K562 (cell line): ENCODE data around the gene SAMD8. TPM values are rescaled to one million over a fixed set of nuclear protein-coding genes. Genes with fewer than 3 reads are reported as not detected.

ENCODE experiments used
- KDM1A ChIP-seq, 2 experiments: fragments of 450-650 bp; IDR thresholded peaks; 2 replicates each; pipeline ENCODE4 v1.6.1; 2016; ENCODE audit warnings: mild to moderate bottlenecking in 2 of 2
- MCM7 ChIP-seq, 2 experiments: fragments of 450-650 bp; IDR thresholded peaks; 2 replicates each; pipeline ENCODE4 v1.6.1; 2016 to 2018
- NFYB ChIP-seq: IDR thresholded peaks from 2 replicates; pipeline ENCODE4 v1.6.1; 2011; ENCODE audit warnings: mild to moderate bottlenecking, moderate library complexity; ENCODE audit not compliant: insufficient read length; ENCODE audit errors: extremely low read depth
- NR2C2 ChIP-seq, 2 experiments: fragments of 200-800 bp in 1 of 2; sonication (Bioruptor generic) in 1 of 2; sonication (generic) in 1 of 2; formaldehyde crosslinking in 1 of 2; IDR thresholded peaks; 2 replicates each; pipeline versions ENCODE4 v1.6.1 to v1.8.0; 2016 to 2022; ENCODE audit warnings: mild to moderate bottlenecking in 1 of 2, missing compliant biosample characterization in 1 of 2, missing genetic modification characterization in 1 of 2, missing genetic modification reagents in 1 of 2
- RHOXF2B ChIP-seq: fragments of 250-450 bp; sonication (Bioruptor Pico); conservative IDR thresholded peaks from 2 replicates; pipeline ENCODE4 v1.5.1; 2021
- RNF2 ChIP-seq: sonication (generic); IDR thresholded peaks from 2 replicates; pipeline ENCODE4 v1.6.1; 2016
- SPI1 ChIP-seq: IDR thresholded peaks from 2 replicates; pipeline ENCODE4 v1.6.1; 2011; ENCODE audit warnings: low read depth, low read length, control low read depth, borderline replicate concordance
- TAF15 ChIP-seq: fragments of 200-400 bp; formaldehyde crosslinking; IDR thresholded peaks from 2 replicates; pipeline ENCODE4 v1.6.1; 2017; ENCODE audit warnings: mild to moderate bottlenecking, low read depth, low read length, moderate library complexity
- U2AF2 ChIP-seq: fragments of 200-400 bp; formaldehyde crosslinking; optimal IDR thresholded peaks from 2 replicates; pipeline ENCODE3; 2017; ENCODE audit warnings: low read depth, mild to moderate bottlenecking, low read length
- XRCC4 ChIP-seq: IDR thresholded peaks from one replicate; pipeline ENCODE4 v1.6.1; 2011; ENCODE audit not compliant: insufficient read depth, insufficient read length; ENCODE audit errors: extremely low read depth
- YY1 ChIP-seq, 3 experiments: IDR thresholded peaks; 2 replicates each; pipeline ENCODE4 v1.6.1; 2011; ENCODE audit warnings: low read length in 2 of 3, mild to moderate bottlenecking in 2 of 3, moderate library complexity in 2 of 3, borderline replicate concordance in 1 of 3, control low read depth in 1 of 3, low read depth in 1 of 3; ENCODE audit not compliant: insufficient read depth in 3 of 3, insufficient replicate concordance in 2 of 3, control insufficient read depth in 1 of 3, insufficient read length in 1 of 3; ENCODE audit errors: extremely low read depth in 1 of 3
- ZNF184 ChIP-seq: sonication (generic); formaldehyde crosslinking; IDR thresholded peaks from 2 replicates; pipeline ENCODE4 v1.5.0; 2020; ENCODE audit warnings: missing genetic modification reagents
- ZNF584 ChIP-seq: fragments of 200-800 bp; sonication (Bioruptor generic); IDR thresholded peaks from 2 replicates; pipeline ENCODE4 v1.6.1; 2016; ENCODE audit warnings: low read depth, mild to moderate bottlenecking, missing genetic modification characterization, missing compliant biosample characterization
- polyA plus RNA-seq, 8 experiments: library from polyadenylated mRNA; depleted of rRNA in 4 of 8; stranded (reverse) in 5 of 8; unstranded in 3 of 8; fragments of >200 nt; fragmentation: Nextera tagmentation in 2 of 8; fragmentation: Illumina TruSeq in 1 of 8; extraction: Ambion mirVana in 2 of 8; extraction: Trizol in 1 of 8; gene quantifications; 2 replicates each; pipeline versions ENCODE4 v1.2.1 to v1.2.3, GENCODE V29; 2011 to 2014; ENCODE audit warnings: inconsistent platforms in 1 of 8, missing spikeins in 1 of 8
- total RNA-seq, 7 experiments: library from RNA; depleted of rRNA in 6 of 7; stranded (reverse); fragments of >200 nt in 6 of 7; fragmentation: Illumina TruSeq in 2 of 7; extraction: Trizol in 2 of 7; gene quantifications; 2 replicates each; pipeline versions ENCODE4 v1.2.1 to v1.2.3, GENCODE V29; 2011 to 2021; ENCODE audit warnings: low replicate concordance in 1 of 7
- TF ChIP-seq, protein P1 (sequence below): fragments of 250-450 bp; sonication (Bioruptor Pico); IDR thresholded peaks from 2 replicates; pipeline ENCODE4 v1.8.0; 2022; ENCODE audit warnings: moderate library complexity, mild to moderate bottlenecking, inconsistent platforms
- TF ChIP-seq, protein P2 (sequence below): fragments of 250-450 bp; sonication (Bioruptor Pico); IDR thresholded peaks from 2 replicates; pipeline ENCODE4 v1.5.0; 2021
- TF ChIP-seq, protein P3 (sequence below): fragments of 200-800 bp; sonication (Bioruptor generic); IDR thresholded peaks from 2 replicates; pipeline ENCODE4 v1.6.1; 2017; ENCODE audit warnings: missing genetic modification characterization, missing compliant biosample characterization
- TF ChIP-seq, protein P4 (sequence below): fragments of 250-450 bp; sonication (Bioruptor Pico); IDR thresholded peaks from 2 replicates; pipeline ENCODE4 v1.8.0; 2021; ENCODE audit warnings: moderate library complexity, mild to moderate bottlenecking, inconsistent platforms
- TF ChIP-seq, protein P5 (sequence below): fragments of 250-450 bp; sonication (Bioruptor Pico); IDR thresholded peaks from 2 replicates; pipeline ENCODE4 v1.5.1; 2021; ENCODE audit warnings: mild to moderate bottlenecking

The SAMD8 gene
- total and polyA plus RNA-seq, 9 of the 15 experiments (the other 6 are each of a cell fraction or from before 2014, with no cell fraction given): 2.7 to 16.1 (median 6.2) TPM

DNA sequence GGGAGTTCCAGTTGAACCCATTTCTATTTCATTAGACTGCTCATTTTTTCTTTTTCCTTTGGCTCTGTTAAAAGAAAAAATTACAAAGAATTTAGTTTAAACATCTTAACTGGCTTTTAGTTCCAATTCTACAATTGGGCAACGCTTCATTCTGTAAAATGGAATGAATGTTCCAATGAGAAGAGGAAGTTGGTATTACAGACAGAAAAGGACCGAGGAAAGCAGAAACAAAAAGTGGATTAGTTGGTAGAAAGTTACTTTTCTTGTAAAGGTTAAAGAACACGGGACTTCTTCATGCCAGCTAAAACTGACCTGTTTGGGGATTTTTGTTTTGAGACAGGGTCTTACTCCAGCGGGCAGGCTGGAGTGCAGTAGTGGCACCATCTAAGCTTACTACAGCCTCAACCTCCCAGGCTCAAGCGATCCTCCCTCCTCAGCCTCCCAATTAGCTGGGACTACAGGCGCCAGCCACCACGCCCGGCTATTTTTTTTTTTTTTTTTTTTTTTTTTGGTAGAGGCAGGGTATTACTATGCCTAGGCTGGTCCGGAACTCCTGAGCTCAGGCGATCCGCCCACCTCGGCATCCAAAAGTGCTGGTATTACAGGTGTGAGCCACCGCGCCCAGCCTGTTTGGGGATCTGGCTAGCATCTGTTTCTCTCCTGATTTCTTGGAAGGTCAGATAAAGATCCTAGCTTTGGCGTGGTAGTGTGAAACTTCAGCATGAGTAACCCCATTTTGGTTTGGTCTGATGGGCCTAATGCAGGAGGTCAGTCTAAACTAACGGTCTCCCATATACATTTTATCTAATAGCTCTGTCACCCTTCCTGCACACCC lies 97.8 kb downstream of the SAMD8 start (continued):
- TF ChIP-seq, protein P1, sequence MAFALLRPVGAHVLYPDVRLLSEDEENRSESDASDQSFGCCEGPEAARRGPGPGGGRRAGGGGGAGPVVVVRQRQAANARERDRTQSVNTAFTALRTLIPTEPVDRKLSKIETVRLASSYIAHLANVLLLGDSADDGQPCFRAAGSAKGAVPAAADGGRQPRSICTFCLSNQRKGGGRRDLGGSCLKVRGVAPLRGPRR (CRISPR knock-in tag): peak; percentile 75; the same call in 1 of the 2 replicates
- TF ChIP-seq KDM1A (IDR thresholded peaks at IDR 0.05) (peak in 1 of 2 experiments; percentile 26; a peak in 1 of 4 replicates), SPI1 (no peak), ZNF584 (CRISPR knock-in tag) (peak; percentile 97), XRCC4 (no peak), YY1 (IDR thresholded peaks at IDR 0.05; ENCODE audit: borderline replicate concordance in 1 of 3, control insufficient read depth in 1 of 3, extremely low read depth in 1 of 3, insufficient read depth in 3 of 3, insufficient read length in 1 of 3, insufficient replicate concordance in 2 of 3, low read depth in 1 of 3, low read length in 2 of 3) (peak in 1 of 3 experiments; percentile 8), RNF2 (no peak; the same call in 1 of the 2 replicates), MCM7 (IDR thresholded peaks at IDR 0.05) (no peak), RHOXF2B (CRISPR knock-in tag) (0 out of 2 replicates have a peak, but pooled peaks have one; percentile 44), TAF15 (no peak), NR2C2 (CRISPR knock-in tag; IDR thresholded peaks at IDR 0.05) (no peak), NR2C2 (tag; IDR thresholded peaks at IDR 0.05) (no peak), ZNF184 (CRISPR knock-in tag) (no peak), NFYB (no peak), U2AF2 (no peak)
- TF ChIP-seq, protein P2, sequence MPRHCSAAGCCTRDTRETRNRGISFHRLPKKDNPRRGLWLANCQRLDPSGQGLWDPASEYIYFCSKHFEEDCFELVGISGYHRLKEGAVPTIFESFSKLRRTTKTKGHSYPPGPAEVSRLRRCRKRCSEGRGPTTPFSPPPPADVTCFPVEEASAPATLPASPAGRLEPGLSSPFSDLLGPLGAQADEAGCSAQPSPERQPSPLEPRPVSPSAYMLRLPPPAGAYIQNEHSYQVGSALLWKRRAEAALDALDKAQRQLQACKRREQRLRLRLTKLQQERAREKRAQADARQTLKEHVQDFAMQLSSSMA (CRISPR knock-in tag): no peak
- TF ChIP-seq, protein P3, sequence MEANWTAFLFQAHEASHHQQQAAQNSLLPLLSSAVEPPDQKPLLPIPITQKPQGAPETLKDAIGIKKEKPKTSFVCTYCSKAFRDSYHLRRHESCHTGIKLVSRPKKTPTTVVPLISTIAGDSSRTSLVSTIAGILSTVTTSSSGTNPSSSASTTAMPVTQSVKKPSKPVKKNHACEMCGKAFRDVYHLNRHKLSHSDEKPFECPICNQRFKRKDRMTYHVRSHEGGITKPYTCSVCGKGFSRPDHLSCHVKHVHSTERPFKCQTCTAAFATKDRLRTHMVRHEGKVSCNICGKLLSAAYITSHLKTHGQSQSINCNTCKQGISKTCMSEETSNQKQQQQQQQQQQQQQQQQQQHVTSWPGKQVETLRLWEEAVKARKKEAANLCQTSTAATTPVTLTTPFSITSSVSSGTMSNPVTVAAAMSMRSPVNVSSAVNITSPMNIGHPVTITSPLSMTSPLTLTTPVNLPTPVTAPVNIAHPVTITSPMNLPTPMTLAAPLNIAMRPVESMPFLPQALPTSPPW (CRISPR knock-in tag): no peak
- TF ChIP-seq, protein P4, sequence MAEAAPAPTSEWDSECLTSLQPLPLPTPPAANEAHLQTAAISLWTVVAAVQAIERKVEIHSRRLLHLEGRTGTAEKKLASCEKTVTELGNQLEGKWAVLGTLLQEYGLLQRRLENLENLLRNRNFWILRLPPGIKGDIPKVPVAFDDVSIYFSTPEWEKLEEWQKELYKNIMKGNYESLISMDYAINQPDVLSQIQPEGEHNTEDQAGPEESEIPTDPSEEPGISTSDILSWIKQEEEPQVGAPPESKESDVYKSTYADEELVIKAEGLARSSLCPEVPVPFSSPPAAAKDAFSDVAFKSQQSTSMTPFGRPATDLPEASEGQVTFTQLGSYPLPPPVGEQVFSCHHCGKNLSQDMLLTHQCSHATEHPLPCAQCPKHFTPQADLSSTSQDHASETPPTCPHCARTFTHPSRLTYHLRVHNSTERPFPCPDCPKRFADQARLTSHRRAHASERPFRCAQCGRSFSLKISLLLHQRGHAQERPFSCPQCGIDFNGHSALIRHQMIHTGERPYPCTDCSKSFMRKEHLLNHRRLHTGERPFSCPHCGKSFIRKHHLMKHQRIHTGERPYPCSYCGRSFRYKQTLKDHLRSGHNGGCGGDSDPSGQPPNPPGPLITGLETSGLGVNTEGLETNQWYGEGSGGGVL (CRISPR knock-in tag): peak; percentile 78
- TF ChIP-seq, protein P5, sequence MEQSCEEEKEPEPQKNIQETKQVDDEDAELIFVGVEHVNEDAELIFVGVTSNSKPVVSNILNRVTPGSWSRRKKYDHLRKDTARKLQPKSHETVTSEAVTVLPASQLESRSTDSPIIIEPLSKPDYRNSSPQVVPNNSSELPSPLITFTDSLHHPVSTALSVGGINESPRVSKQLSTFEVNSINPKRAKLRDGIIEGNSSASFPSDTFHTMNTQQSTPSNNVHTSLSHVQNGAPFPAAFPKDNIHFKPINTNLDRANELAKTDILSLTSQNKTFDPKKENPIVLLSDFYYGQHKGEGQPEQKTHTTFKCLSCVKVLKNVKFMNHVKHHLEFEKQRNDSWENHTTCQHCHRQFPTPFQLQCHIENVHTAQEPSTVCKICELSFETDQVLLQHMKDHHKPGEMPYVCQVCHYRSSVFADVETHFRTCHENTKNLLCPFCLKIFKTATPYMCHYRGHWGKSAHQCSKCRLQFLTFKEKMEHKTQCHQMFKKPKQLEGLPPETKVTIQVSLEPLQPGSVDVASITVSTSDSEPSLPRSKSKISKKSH (CRISPR knock-in tag): 0 out of 2 replicates have a peak, but pooled peaks have one; percentile 38
